MM.1S (cell line): Measurements from ENCODE around the gene PSTPIP1.

Source experiments
- EZH2 ChIP-seq: fragments of 300-600 bp; sonication (generic); optimal IDR thresholded peaks from 2 replicates; pipeline ENCODE3; 2017; ENCODE audit warnings: low read depth, mild to moderate bottlenecking, antibody characterized with exemption, low read length, mixed read lengths
- TF ChIP-seq, protein P1 (sequence below): fragments of 300-600 bp; sonication (generic); IDR thresholded peaks from 2 replicates; pipeline ENCODE4 v1.5.1; 2016; ENCODE audit warnings: antibody characterized with exemption, low read length, mixed read lengths

DNA sequence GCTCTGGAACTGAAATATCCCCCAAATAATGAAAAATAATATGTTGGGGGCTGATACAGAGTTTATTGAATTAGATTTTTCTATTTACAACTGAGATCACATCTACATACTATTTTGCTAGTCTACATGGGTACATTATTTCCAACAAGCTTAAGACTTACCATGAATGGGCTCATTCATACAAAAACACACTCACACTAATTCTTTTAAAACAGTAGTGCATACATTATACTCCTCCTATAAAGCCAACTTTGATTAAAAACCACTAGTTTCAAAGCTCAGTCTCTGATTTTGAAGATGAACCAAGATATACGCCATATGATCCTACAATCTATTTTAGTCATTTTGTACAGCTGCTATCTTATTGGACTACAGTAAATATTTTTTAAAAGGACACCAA, 51.1 kb downstream of the PSTPIP1 start:
- TF ChIP-seq, protein P1, sequence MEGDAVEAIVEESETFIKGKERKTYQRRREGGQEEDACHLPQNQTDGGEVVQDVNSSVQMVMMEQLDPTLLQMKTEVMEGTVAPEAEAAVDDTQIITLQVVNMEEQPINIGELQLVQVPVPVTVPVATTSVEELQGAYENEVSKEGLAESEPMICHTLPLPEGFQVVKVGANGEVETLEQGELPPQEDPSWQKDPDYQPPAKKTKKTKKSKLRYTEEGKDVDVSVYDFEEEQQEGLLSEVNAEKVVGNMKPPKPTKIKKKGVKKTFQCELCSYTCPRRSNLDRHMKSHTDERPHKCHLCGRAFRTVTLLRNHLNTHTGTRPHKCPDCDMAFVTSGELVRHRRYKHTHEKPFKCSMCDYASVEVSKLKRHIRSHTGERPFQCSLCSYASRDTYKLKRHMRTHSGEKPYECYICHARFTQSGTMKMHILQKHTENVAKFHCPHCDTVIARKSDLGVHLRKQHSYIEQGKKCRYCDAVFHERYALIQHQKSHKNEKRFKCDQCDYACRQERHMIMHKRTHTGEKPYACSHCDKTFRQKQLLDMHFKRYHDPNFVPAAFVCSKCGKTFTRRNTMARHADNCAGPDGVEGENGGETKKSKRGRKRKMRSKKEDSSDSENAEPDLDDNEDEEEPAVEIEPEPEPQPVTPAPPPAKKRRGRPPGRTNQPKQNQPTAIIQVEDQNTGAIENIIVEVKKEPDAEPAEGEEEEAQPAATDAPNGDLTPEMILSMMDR = no peak
- TF ChIP-seq EZH2 = no peak
